NCI-H2081 (cell line): ENCODE results near the gene CLHC1.
"Not testable (repeated sequence)": the region's sequence is repeated elsewhere in the genome, so short reads cannot be mapped to it uniquely, and the experiment has no call there.

Experiments
- DNase-seq, 2 experiments: peaks; one replicate each; lab custom pipeline; 2025; lab: John Stamatoyannopoulos, UW

Gene CLHC1

GRCh38 chr2:55152475-55153412 lies 79.3 kb downstream of the CLHC1 start:
- DNase-seq: no peak

- no peak for DNase-seq
Observed at GRCh38 chr2:55151733-55152433, 80.2 kb downstream of the CLHC1 start.

GRCh38 chr2:55150834-55151233 lies 81.3 kb downstream of the CLHC1 start:
- no peak for DNase-seq

- DNase-seq: peak in 1 of 2 experiments; percentile 63
Observed at GRCh38 chr2:55148269-55148668, 83.8 kb downstream of the CLHC1 start.

- DNase-seq: no peak
Observed at GRCh38 chr2:55147531-55147930, 84.6 kb downstream of the CLHC1 start.

GRCh38 chr2:55147041-55147440 lies 85.1 kb downstream of the CLHC1 start:
- DNase-seq: no peak

GRCh38 chr2:55146263-55146662 lies 85.8 kb downstream of the CLHC1 start:
- no peak for DNase-seq

GRCh38 chr2:55144922-55145820 lies 86.9 kb downstream of the CLHC1 start:
- no peak for DNase-seq

- DNase-seq: not testable (repeated sequence)
Observed at GRCh38 chr2:55143706-55144105, 88.4 kb downstream of the CLHC1 start.

- no peak for DNase-seq
Observed at GRCh38 chr2:55142518-55142917, 89.6 kb downstream of the CLHC1 start.

GRCh38 chr2:55141572-55142413 lies 90.3 kb downstream of the CLHC1 start:
- no peak for DNase-seq

GRCh38 chr2:55140316-55141219 lies 91.5 kb downstream of the CLHC1 start:
- no peak for DNase-seq

GRCh38 chr2:55139305-55139704 lies 92.8 kb downstream of the CLHC1 start:
- no peak for DNase-seq

GRCh38 chr2:55138882-55139229 lies 93.2 kb downstream of the CLHC1 start:
- DNase-seq: no peak

- peak in 1 of 2 experiments; percentile 37 for DNase-seq
Observed at GRCh38 chr2:55138014-55138881, 93.8 kb downstream of the CLHC1 start.

GRCh38 chr2:55137024-55137958 lies 94.8 kb downstream of the CLHC1 start:
- no peak for DNase-seq

GRCh38 chr2:55136138-55136541 lies 96.0 kb downstream of the CLHC1 start:
- no peak for DNase-seq

GRCh38 chr2:55135491-55135890 lies 96.6 kb downstream of the CLHC1 start:
- DNase-seq: no peak
